HepG2 (cell line): ENCODE results near the gene APBB2. TPM values are rescaled to one million over a fixed set of nuclear protein-coding genes. Genes with fewer than 3 reads are reported as not detected.

Experiments
- ATF7 ChIP-seq, 2 experiments: fragments of 450-650 bp in 1 of 2; sonication (generic) in 1 of 2; formaldehyde crosslinking in 1 of 2; IDR thresholded peaks; 2 replicates each; pipeline versions ENCODE4 v1.4.0 to v1.6.1; 2016 to 2020; ENCODE audit warnings: antibody characterized with exemption in 1 of 2, mild to moderate bottlenecking in 1 of 2, missing genetic modification reagents in 1 of 2
- CBFB ChIP-seq: sonication (generic); formaldehyde crosslinking; IDR thresholded peaks from 2 replicates; pipeline ENCODE4 v1.4.0; 2020; ENCODE audit warnings: missing genetic modification reagents
- CEBPB ChIP-seq: IDR thresholded peaks from 2 replicates; pipeline ENCODE4 v1.6.1; 2011; ENCODE audit warnings: low read depth, low read length, improper control_type of control experiment, borderline replicate concordance
- CENPT ChIP-seq: sonication (generic); formaldehyde crosslinking; IDR thresholded peaks from 2 replicates; pipeline ENCODE4 v1.8.0; 2022; ENCODE audit warnings: low read depth, mild to moderate bottlenecking, moderate library complexity, missing genetic modification reagents
- CSRNP2 ChIP-seq: sonication (generic); formaldehyde crosslinking; conservative IDR thresholded peaks from 2 replicates; pipeline ENCODE4 v1.8.0; 2022; ENCODE audit warnings: low read depth, missing genetic modification reagents
- EHMT2 ChIP-seq: fragments of 200-600 bp; sonication (generic); IDR thresholded peaks from 2 replicates; pipeline ENCODE4 v1.7.0; 2017; ENCODE audit warnings: antibody characterized with exemption, low read depth, low read length, borderline replicate concordance
- JDP2 ChIP-seq: sonication (generic); formaldehyde crosslinking; IDR thresholded peaks from 2 replicates; pipeline ENCODE4 v1.8.1; 2022; ENCODE audit warnings: missing genetic modification reagents, borderline replicate concordance
- NFKBIZ ChIP-seq: IDR thresholded peaks from 2 replicates; pipeline ENCODE4 v1.6.1; 2018; ENCODE audit warnings: missing genetic modification reagents, missing compliant biosample characterization
- NFYB ChIP-seq: sonication (generic); formaldehyde crosslinking; IDR thresholded peaks from 2 replicates; pipeline ENCODE4 v1.4.0; 2020; ENCODE audit warnings: missing genetic modification reagents
- PHF20 ChIP-seq: sonication (generic); formaldehyde crosslinking; IDR thresholded peaks from 2 replicates; pipeline ENCODE4 v1.5.0; 2020; ENCODE audit warnings: mild to moderate bottlenecking, missing genetic modification reagents
- POLR2A ChIP-seq, 2 experiments: IDR thresholded peaks; 2 replicates each; pipeline ENCODE4 v1.6.1; 2011; ENCODE audit warnings: low read depth in 2 of 2, low read length in 2 of 2, mild to moderate bottlenecking in 1 of 2, moderate library complexity in 1 of 2; ENCODE audit not compliant: insufficient read depth in 1 of 2
- RAD51 ChIP-seq: fragments of 450-650 bp; IDR thresholded peaks from 2 replicates; pipeline ENCODE4 v1.6.1; 2016; ENCODE audit warnings: borderline replicate concordance
- RFXANK ChIP-seq: IDR thresholded peaks from 2 replicates; pipeline ENCODE4 v1.6.1; 2016
- SP1 ChIP-seq, 2 experiments: fragments of 450-650 bp in 1 of 2; sonication (generic) in 1 of 2; formaldehyde crosslinking in 1 of 2; IDR thresholded peaks; 2 replicates each; pipeline versions ENCODE4 v1.4.0 to v1.6.1; 2016 to 2020; ENCODE audit warnings: missing genetic modification reagents in 1 of 2
- SUZ12 ChIP-seq: fragments of 150-350 bp; IDR thresholded peaks from 2 replicates; pipeline ENCODE4 v1.6.1; 2014; ENCODE audit warnings: low read depth, low read length
- TBP ChIP-seq: sonication (generic); formaldehyde crosslinking; IDR thresholded peaks from 2 replicates; pipeline ENCODE4 v1.5.0; 2020; ENCODE audit warnings: missing genetic modification reagents
- TBX3 ChIP-seq: fragments of 450-650 bp; IDR thresholded peaks from 2 replicates; pipeline ENCODE4 v1.6.1; 2017; ENCODE audit warnings: antibody characterized with exemption, mild to moderate bottlenecking, inconsistent platforms, borderline replicate concordance
- ZNF101 ChIP-seq: sonication (generic); formaldehyde crosslinking; IDR thresholded peaks from 2 replicates; pipeline ENCODE4 v1.4.0; 2020; ENCODE audit warnings: mild to moderate bottlenecking, low read depth, missing genetic modification reagents, borderline replicate concordance
- ZNF160 ChIP-seq: sonication (generic); formaldehyde crosslinking; IDR thresholded peaks from 2 replicates; pipeline ENCODE4 v1.8.0; 2022; ENCODE audit warnings: mild to moderate bottlenecking, inconsistent platforms, missing genetic modification reagents
- ZNF256 ChIP-seq: sonication (generic); formaldehyde crosslinking; conservative IDR thresholded peaks from 2 replicates; pipeline ENCODE4 v1.4.0; 2020; ENCODE audit warnings: missing genetic modification reagents
- ZNF263 ChIP-seq: sonication (generic); formaldehyde crosslinking; IDR thresholded peaks from 2 replicates; pipeline ENCODE4 v1.4.0; 2020; ENCODE audit warnings: missing genetic modification reagents
- ZNF350 ChIP-seq: sonication (generic); formaldehyde crosslinking; IDR thresholded peaks from 2 replicates; pipeline ENCODE4 v1.4.0; 2020; ENCODE audit warnings: mild to moderate bottlenecking, low read depth, missing genetic modification reagents, borderline replicate concordance
- ZNF513 ChIP-seq: sonication (generic); formaldehyde crosslinking; conservative IDR thresholded peaks from 2 replicates; pipeline ENCODE4 v1.5.0; 2020; ENCODE audit warnings: missing genetic modification reagents
- ZNF629 ChIP-seq: sonication (generic); formaldehyde crosslinking; conservative IDR thresholded peaks from 2 replicates; pipeline ENCODE4 v1.5.0; 2020; ENCODE audit warnings: missing genetic modification reagents
- ZNF720 ChIP-seq: sonication (generic); formaldehyde crosslinking; IDR thresholded peaks from 2 replicates; pipeline ENCODE4 v1.4.0; 2020; ENCODE audit warnings: missing genetic modification reagents
- ZNF724P ChIP-seq: sonication (generic); formaldehyde crosslinking; IDR thresholded peaks from 2 replicates; pipeline ENCODE4 v1.8.0; 2022; ENCODE audit warnings: missing genetic modification reagents, borderline replicate concordance
- ZNF768 ChIP-seq: sonication (generic); formaldehyde crosslinking; IDR thresholded peaks from 2 replicates; pipeline ENCODE4 v1.4.0; 2020; ENCODE audit warnings: missing genetic modification reagents
- ZNF784 ChIP-seq: sonication (generic); formaldehyde crosslinking; IDR thresholded peaks from 2 replicates; pipeline ENCODE4 v1.5.1; 2020; ENCODE audit warnings: missing genetic modification reagents, mild to moderate bottlenecking, borderline replicate concordance
- ZNF841 ChIP-seq: sonication (generic); formaldehyde crosslinking; IDR thresholded peaks from 2 replicates; pipeline ENCODE4 v1.8.1; 2023; ENCODE audit warnings: missing genetic modification reagents, borderline replicate concordance
- polyA plus RNA-seq, 8 experiments: library from polyadenylated mRNA; depleted of rRNA in 3 of 8; stranded (reverse) in 7 of 8; unstranded in 1 of 8; fragments of >200 nt; fragmentation: Illumina TruSeq in 4 of 8; extraction: Trizol in 4 of 8; gene quantifications; 2 replicates each; pipeline versions ENCODE4 v1.2.1 to v1.2.3, GENCODE V29; 2011 to 2016; ENCODE audit warnings: low read depth in 4 of 8, missing spikeins in 1 of 8, mixed read lengths in 1 of 8; ENCODE audit not compliant: insufficient read depth in 1 of 8
- total RNA-seq, 5 experiments: library from RNA; depleted of rRNA; stranded (reverse); fragments of >200 nt; fragmentation: Illumina TruSeq; extraction: Trizol; gene quantifications; 2 replicates each; pipeline ENCODE4 v1.2.3, GENCODE V29; 2016; ENCODE audit warnings: low read depth in 1 of 5

Gene APBB2
- total and polyA plus RNA-seq, 2 of the 13 experiments (the other 11 are each of a cell fraction or from before 2014, with no cell fraction given): 11.7 to 17.0 TPM

- TF ChIP-seq ZNF263 (CRISPR knock-in tag) (peak; percentile 37; the same call in 1 of the 2 replicates), NFYB (CRISPR knock-in tag) (no peak), PHF20 (CRISPR knock-in tag) (peak; percentile 78), TBX3 (no peak), JDP2 (CRISPR knock-in tag) (no peak), ZNF724P (CRISPR knock-in tag) (no peak), CENPT (CRISPR knock-in tag) (no peak), NFKBIZ (CRISPR knock-in tag) (no peak; the same call in 1 of the 2 replicates), ZNF256 (no peak; the same call in 1 of the 2 replicates), SUZ12 (no peak), ZNF784 (no peak; the same call in 1 of the 2 replicates), ZNF513 (no peak), ZNF101 (CRISPR knock-in tag) (no peak), ATF7 (IDR thresholded peaks at IDR 0.05) (no peak), ATF7 (CRISPR knock-in tag; IDR thresholded peaks at IDR 0.05) (no peak), ZNF768 (CRISPR knock-in tag) (peak; percentile 75; the same call in 1 of the 2 replicates), ZNF720 (CRISPR knock-in tag) (no peak), SP1 (IDR thresholded peaks at IDR 0.05) (no peak), SP1 (CRISPR knock-in tag; IDR thresholded peaks at IDR 0.05) (peak; percentile 50; the same call in 1 of the 2 replicates), TBP (no peak), ZNF350 (CRISPR knock-in tag) (peak; percentile 77), CBFB (CRISPR knock-in tag) (peak; percentile 72; the same call in 1 of the 2 replicates), EHMT2 (0 out of 2 replicates have a peak, but pooled peaks have one; percentile 22), ZNF841 (CRISPR knock-in tag) (no peak), ZNF160 (CRISPR knock-in tag) (0 out of 2 replicates have a peak, but pooled peaks have one; percentile 53), RFXANK (no peak), POLR2A (IDR thresholded peaks at IDR 0.05; ENCODE audit: insufficient read depth in 1 of 2, low read depth in 2 of 2, low read length in 2 of 2) (peak; percentile 67 to 71), CSRNP2 (CRISPR knock-in tag) (no peak), RAD51 (no peak), ZNF629 (CRISPR knock-in tag) (no peak), CEBPB (peak; percentile 92)
These were observed 2.1 kb upstream of the APBB2 start (continued) for GRCh38 chr4:41216294-41217019.
